ENCODE results near the gene CCND3. TPM values are rescaled to one million over a fixed set of nuclear protein-coding genes. Genes with fewer than 3 reads are reported as not detected.

Gene CCND3
- total and polyA plus RNA-seq, 2 of the 8 experiments (the other 6 are each of a cell fraction or from before 2014, with no cell fraction given), result 30.6 to 32.9 TPM

- H3K56ac ChIP-seq (replicated peaks; ENCODE audit: insufficient read length, low read depth, low read length), result no peak overlapping the region
- H4K5ac ChIP-seq (ENCODE audit: insufficient read length, low read depth, low read length), result no peak overlapping the region
- H3K79me1 ChIP-seq (ENCODE audit: low read depth, low read length), result peaks cover 13% of the 10 kb centered on the region
- H2AK5ac ChIP-seq (ENCODE audit: low read depth, low read length), result no peak overlapping the region
- peaks cover 26 to 38% of the 10 kb centered on the region in 2 experiments for H3K79me2 ChIP-seq (ENCODE audit: control insufficient read depth in 1 of 2, insufficient read depth in 2 of 2, low read length in 2 of 2)
- no peak overlapping the region for H3K4me2 ChIP-seq (ENCODE audit: insufficient read depth in 1 of 2, low read depth in 2 of 2, low read length in 2 of 2)
- H2BK15ac ChIP-seq (ENCODE audit: low read length), result no peak overlapping the region
- no peak overlapping the region for H3K14ac ChIP-seq (ENCODE audit: insufficient read length)
- no peak overlapping the region for H2AFZ ChIP-seq (ENCODE audit: low read length)
- H3K9ac ChIP-seq (replicated peaks in 1 of 4; ENCODE audit: extremely low read depth in 1 of 4, low read depth in 3 of 4, low read length in 3 of 4), result no peak overlapping the region
- WGBS, 2 experiments (ENCODE audit: extremely low coverage in 1 of 2, insufficient coverage in 1 of 2, insufficient read length in 1 of 2, insufficient replicate concordance in 2 of 2, low coverage in 1 of 2, low lambda C conversion rate in 2 of 2, missing lambda C conversion rate in 1 of 2), result 89% methylated on average over 6 of the region's 6 CpGs; no CpG with 5 or more reads in 1 of the 2 experiments
- no peaks in the 10 kb centered on the region for H3K9me3 ChIP-seq (ENCODE audit: insufficient read depth in 2 of 2, low read depth in 1 of 2, low read length in 1 of 2)
- DNase-seq (ENCODE audit: low read depth in 1 of 2, low spot score in 2 of 2) (no peak), FAIRE-seq (no peak)
- H3K27ac ChIP-seq (ENCODE audit: low read depth, low read length), result no peak overlapping the region
- H3K4ac ChIP-seq (replicated peaks; ENCODE audit: insufficient read length, low read depth, low read length), result no peak overlapping the region
- ChIA-PET CTCF (ENCODE audit: partially characterized antibody) (interaction anchor here (0.9 to 11.4 kb wide), 7 partner anchors 11 to 243 kb away, joined by 3 to 166 read pairs (median 4); partner anchors contain the start of genes CCND3 and TOMM6), POLR2A (ENCODE audit: partially characterized antibody) (interaction anchor here (1.5 to 12.2 kb wide), 3 partner anchors 10 to 123 kb away, joined by 4 to 235 read pairs (median 5); partner anchors contain the start of genes CCND3 and TAF8)
- no peak overlapping the region for H2BK120ac ChIP-seq (replicated peaks; ENCODE audit: low read depth, low read length)
- no peak overlapping the region for H4K91ac ChIP-seq (replicated peaks; ENCODE audit: insufficient read length, low read length)
- H3K4me3 ChIP-seq (ENCODE audit: extremely low read depth in 1 of 4, insufficient read depth in 2 of 4, low read depth in 3 of 4, low read length in 4 of 4), result no peak overlapping the region
- no peak overlapping the region for H2BK12ac ChIP-seq (ENCODE audit: low read depth, low read length)
- TF ChIP-seq BACH1 (IDR thresholded peaks at IDR 0.05; ENCODE audit: low read length) (no peak), POLR2AphosphoS5 (IDR thresholded peaks at IDR 0.05; ENCODE audit: low read depth, low read length) (peak; percentile 21; the same call in 1 of the 2 replicates), HDAC2 (IDR thresholded peaks at IDR 0.05; ENCODE audit: borderline replicate concordance in 1 of 2, low read depth in 2 of 2, low read length in 2 of 2) (no peak)
- no peak overlapping the region for H2BK5ac ChIP-seq (ENCODE audit: low read depth, low read length)
- H3K18ac ChIP-seq (ENCODE audit: extremely low read depth, low read length), result no peak overlapping the region
- H3K4me1 ChIP-seq (replicated peaks in 1 of 4; ENCODE audit: control insufficient read depth in 3 of 4, insufficient read depth in 4 of 4, low read length in 3 of 4), result peaks cover 0 to 6% (median 3%) of the 10 kb centered on the region in 4 experiments; a peak in 2 of 7 replicates
- H3K27me3 ChIP-seq (replicated peaks in 1 of 4; ENCODE audit: control insufficient read depth in 3 of 4, extremely low read depth in 1 of 4, insufficient read depth in 3 of 4, low read length in 3 of 4), result no peaks in the 10 kb centered on the region
- peaks cover 43 to 73% (median 63%) of the 10 kb centered on the region in 4 experiments for H3K36me3 ChIP-seq (ENCODE audit: control insufficient read depth in 2 of 4, insufficient read depth in 4 of 4, low read length in 3 of 4)
- H4K8ac ChIP-seq (ENCODE audit: extremely low read depth, insufficient read depth, low read length), result no peak overlapping the region
- H3K23me2 ChIP-seq (ENCODE audit: low read depth, low read length), result peaks cover 2% of the 10 kb centered on the region; the same call in 1 of the 2 replicates
- no peak overlapping the region for H3K23ac ChIP-seq (ENCODE audit: insufficient read length)
- no peak overlapping the region for H2BK20ac ChIP-seq (ENCODE audit: low read length)
- H4K20me1 ChIP-seq (replicated peaks in 1 of 2; ENCODE audit: control insufficient read depth in 1 of 2, insufficient read depth in 2 of 2, low read length in 2 of 2), result peaks cover 11 to 19% of the 10 kb centered on the region in 2 experiments
Measured at GRCh38 chr6:41927253-41927652, 14.4 kb downstream of the CCND3 start.

All from H1 (cell line).